ENCODE data around the gene TMEM8B.
"Not testable (repeated sequence)": the region's sequence is repeated elsewhere in the genome, so short reads cannot be mapped to it uniquely, and the experiment has no call there.

The TMEM8B gene

GRCh38 chr9:35867538-35867937 lies 38.5 kb downstream of the TMEM8B start:
- no peak for DNase-seq

- no peak for DNase-seq
Measured at GRCh38 chr9:35868933-35869332, 39.9 kb downstream of the TMEM8B start.

GRCh38 chr9:35869621-35870216 lies 40.7 kb downstream of the TMEM8B start:
- no peak for DNase-seq

- no peak for DNase-seq
Measured at GRCh38 chr9:35870351-35870923, 41.4 kb downstream of the TMEM8B start, which contains the start of gene OR13J1. TSS of gene OR13J1 (minus strand) at chr9:35870401. CDS start at chr9:35870401, 0 bp downstream.

GRCh38 chr9:35871545-35871944 lies 42.5 kb downstream of the TMEM8B start:
- DNase-seq: no peak

- no peak for DNase-seq
Measured at GRCh38 chr9:35872505-35872904, 43.5 kb downstream of the TMEM8B start.

GRCh38 chr9:35882263-35882848 lies 53.3 kb downstream of the TMEM8B start:
- peak; percentile 62 to 76 for DNase-seq

GRCh38 chr9:35882996-35883395 lies 54.0 kb downstream of the TMEM8B start:
- DNase-seq: no peak

GRCh38 chr9:35884908-35885307 lies 55.9 kb downstream of the TMEM8B start:
- not testable (repeated sequence) for DNase-seq

- no peak for DNase-seq
Measured at GRCh38 chr9:35891646-35892045, 62.6 kb downstream of the TMEM8B start.

GRCh38 chr9:35892051-35892450 lies 63.0 kb downstream of the TMEM8B start:
- DNase-seq: no peak

- DNase-seq: no peak
Measured at GRCh38 chr9:35896570-35896969, 67.5 kb downstream of the TMEM8B start.

GRCh38 chr9:35897376-35898099 lies 68.5 kb downstream of the TMEM8B start:
- not testable (repeated sequence) for DNase-seq

- DNase-seq: no peak
Measured at GRCh38 chr9:35898337-35898736, 69.3 kb downstream of the TMEM8B start.

GRCh38 chr9:35899021-35899420 lies 70.0 kb downstream of the TMEM8B start:
- no peak for DNase-seq

GRCh38 chr9:35903049-35903448 lies 74.0 kb downstream of the TMEM8B start:
- peak in 1 of 2 experiments; percentile 40 for DNase-seq

GRCh38 chr9:35904338-35904737 lies 75.3 kb downstream of the TMEM8B start:
- no peak for DNase-seq

GRCh38 chr9:35905051-35905781 lies 76.2 kb downstream of the TMEM8B start:
- DNase-seq: no peak

GRCh38 chr9:35905912-35906679 lies 77.1 kb downstream of the TMEM8B start, which contains the start of gene HRCT1:
TSS of gene HRCT1 (plus strand) at chr9:35906202. CDS start at chr9:35906288, 86 bp downstream.
- DNase-seq: no peak

GRCh38 chr9:35906923-35907699 lies 78.1 kb downstream of the TMEM8B start:
- no peak for DNase-seq

All from NCI-H1930 (cell line).